H9 (cell line): Measurements from ENCODE around the gene ASPM. TPM values are rescaled to one million over a fixed set of nuclear protein-coding genes. Genes with fewer than 3 reads are reported as not detected.

ENCODE experiments used
- DNase-seq: peaks from one replicate; pipeline ENCODE4 v3.0.0-alpha.2; 2017
- H2AFZ ChIP-seq: one replicate; pipeline ENCODE4 v1.6.1; 2013; ENCODE audit warnings: mild to moderate bottlenecking, low read length, control low read depth, moderate library complexity
- H2AK5ac ChIP-seq: 2 replicates; pipeline ENCODE4 v1.6.1; 2013; ENCODE audit warnings: low read length, control low read depth, mixed read lengths; ENCODE audit not compliant: insufficient read length
- H2BK120ac ChIP-seq: one replicate; pipeline ENCODE4 v1.6.1; 2013; ENCODE audit warnings: low read depth, mild to moderate bottlenecking, low read length, control low read depth, inconsistent platforms; ENCODE audit not compliant: poor library complexity, severe bottlenecking
- H2BK12ac ChIP-seq: 2 replicates; pipeline ENCODE4 v1.6.1; 2013; ENCODE audit warnings: low read length, control low read depth, mixed read lengths, low read depth; ENCODE audit not compliant: insufficient read length
- H2BK15ac ChIP-seq: 2 replicates; pipeline ENCODE4 v1.6.1; 2013; ENCODE audit warnings: low read depth, low read length, control low read depth
- H2BK20ac ChIP-seq: one replicate; pipeline ENCODE4 v1.6.1; 2013; ENCODE audit warnings: low read depth, mild to moderate bottlenecking, low read length, control low read depth, inconsistent platforms; ENCODE audit not compliant: poor library complexity, severe bottlenecking
- H2BK5ac ChIP-seq: 2 replicates; pipeline ENCODE4 v1.6.1; 2013; ENCODE audit warnings: low read length, control low read depth, mixed read lengths; ENCODE audit not compliant: insufficient read length
- H3K14ac ChIP-seq: 2 replicates; pipeline ENCODE4 v1.6.1; 2013; ENCODE audit warnings: low read length, control low read depth; ENCODE audit not compliant: insufficient read depth
- H3K18ac ChIP-seq: 2 replicates; pipeline ENCODE4 v1.6.1; 2013; ENCODE audit warnings: low read depth, mild to moderate bottlenecking, mixed read lengths, low read length, control low read depth; ENCODE audit not compliant: insufficient read length
- H3K23ac ChIP-seq: 2 replicates; pipeline ENCODE4 v1.6.1; 2013; ENCODE audit warnings: low read length, control low read depth, mixed read lengths, low read depth; ENCODE audit not compliant: insufficient read length
- H3K23me2 ChIP-seq: 2 replicates; pipeline ENCODE4 v1.6.1; 2013; ENCODE audit warnings: low read depth, mild to moderate bottlenecking, mixed read lengths, low read length, control low read depth; ENCODE audit not compliant: insufficient read length, poor library complexity, severe bottlenecking
- H3K27ac ChIP-seq: 2 replicates; pipeline ENCODE4 v1.5.1; 2013; ENCODE audit warnings: low read length, control low read depth, mixed read lengths, low read depth; ENCODE audit not compliant: insufficient read length
- H3K27me3 ChIP-seq: 2 replicates; pipeline ENCODE4 v1.6.1; 2013; ENCODE audit warnings: low read length, control low read depth, inconsistent platforms; ENCODE audit not compliant: insufficient read depth
- H3K4ac ChIP-seq: 2 replicates; pipeline ENCODE4 v1.6.1; 2013; ENCODE audit warnings: low read depth, mild to moderate bottlenecking, control low read depth, inconsistent platforms, low read length, moderate library complexity
- H3K4me1 ChIP-seq: 2 replicates; pipeline ENCODE4 v1.6.1; 2013; ENCODE audit warnings: low read length, control low read depth, inconsistent platforms; ENCODE audit not compliant: insufficient read depth
- H3K4me2 ChIP-seq: 2 replicates; pipeline ENCODE4 v1.6.1; 2013; ENCODE audit warnings: low read length, control low read depth, mixed read lengths; ENCODE audit not compliant: insufficient read length, insufficient read depth
- H3K56ac ChIP-seq: 2 replicates; pipeline ENCODE4 v1.6.1; 2013; ENCODE audit warnings: low read depth, mild to moderate bottlenecking, mixed read lengths, low read length, control low read depth; ENCODE audit not compliant: insufficient read length
- H3K79me1 ChIP-seq: 2 replicates; pipeline ENCODE4 v1.6.1; 2013; ENCODE audit warnings: low read depth, mild to moderate bottlenecking, moderate library complexity, low read length, control low read depth, inconsistent platforms; ENCODE audit not compliant: insufficient read depth, poor library complexity, severe bottlenecking
- H3K79me2 ChIP-seq: 2 replicates; pipeline ENCODE4 v1.6.1; 2013; ENCODE audit warnings: low read length, control low read depth, inconsistent platforms; ENCODE audit not compliant: insufficient read depth
- H3K9ac ChIP-seq: 2 replicates; pipeline ENCODE4 v1.6.1; 2013; ENCODE audit warnings: low read length, control low read depth, mixed read lengths; ENCODE audit not compliant: insufficient read length; ENCODE audit errors: extremely low read depth
- H3K9me3 ChIP-seq: one replicate; pipeline ENCODE4 v1.6.1; 2013; ENCODE audit warnings: low read depth, low read length, inconsistent platforms; ENCODE audit not compliant: control insufficient read depth
- H3T11ph ChIP-seq: one replicate; pipeline ENCODE4 v1.6.1; 2013; ENCODE audit warnings: mild to moderate bottlenecking, low read length, control low read depth, inconsistent platforms
- H4K20me1 ChIP-seq: one replicate; pipeline ENCODE4 v1.6.1; 2013; ENCODE audit not compliant: control insufficient read depth, insufficient read length, insufficient read depth
- H4K5ac ChIP-seq: 2 replicates; pipeline ENCODE4 v1.6.1; 2013; ENCODE audit warnings: low read depth, mild to moderate bottlenecking, mixed read lengths, low read length, control low read depth; ENCODE audit not compliant: insufficient read length
- H4K8ac ChIP-seq: replicated peaks from 2 replicates; pipeline ENCODE4 v1.6.1; 2013; ENCODE audit warnings: low read length, control low read depth, mixed read lengths, low read depth; ENCODE audit not compliant: insufficient read length
- H4K91ac ChIP-seq: 2 replicates; pipeline ENCODE4 v1.6.1; 2013; ENCODE audit warnings: low read depth, mild to moderate bottlenecking, moderate library complexity, mixed read lengths, low read length, control low read depth; ENCODE audit not compliant: insufficient read length
- H3K27ac Mint-ChIP-seq, 3 experiments: 2 replicates in 2 of 3; 3 replicates in 1 of 3; pipeline ENCODE4 v1.8.0; 2020 to 2021; ENCODE audit warnings: mixed read lengths in 3 of 3, mild to moderate bottlenecking in 1 of 3, moderate library complexity in 1 of 3
- H3K27me3 Mint-ChIP-seq: 2 replicates; pipeline ENCODE4 v1.8.0; 2021; ENCODE audit warnings: low read depth, mild to moderate bottlenecking, moderate library complexity, mixed read lengths
- H3K36me3 Mint-ChIP-seq, 3 experiments: 2 replicates in 2 of 3; 3 replicates in 1 of 3; pipeline ENCODE4 v1.8.0; 2020 to 2021; ENCODE audit warnings: low read depth in 3 of 3, mixed read lengths in 3 of 3; ENCODE audit not compliant: insufficient read depth in 1 of 3
- H3K4me1 Mint-ChIP-seq, 2 experiments: 2 replicates each; pipeline ENCODE4 v1.8.0; 2020; ENCODE audit warnings: mixed read lengths in 2 of 2
- H3K4me3 Mint-ChIP-seq, 2 experiments: 2 replicates in 1 of 2; 3 replicates in 1 of 2; pipeline ENCODE4 v1.8.0; 2020 to 2021; ENCODE audit warnings: mild to moderate bottlenecking in 2 of 2, mixed read lengths in 2 of 2, moderate library complexity in 1 of 2
- H3K9me3 Mint-ChIP-seq, 2 experiments: 2 replicates in 1 of 2; 3 replicates in 1 of 2; pipeline ENCODE4 v1.8.0; 2020; ENCODE audit warnings: mild to moderate bottlenecking in 2 of 2, mixed read lengths in 2 of 2, moderate library complexity in 1 of 2
- CTCF ChIP-seq: fragments of 200-600 bp; sonication (generic); conservative IDR thresholded peaks from 3 replicates; pipeline ENCODE4 v1.8.0; 2021; ENCODE audit warnings: antibody characterized with exemption, mild to moderate bottlenecking
- WGBS: extraction: QIAGEN DNeasy Blood & Tissue Kit; methylation state at CpG from one replicate; pipeline ENCODE4 v1.1.7; 2013; ENCODE audit warnings: missing lambda C conversion rate, low lambda C conversion rate, mixed read lengths; ENCODE audit not compliant: insufficient read length; ENCODE audit errors: extremely low coverage; 5-methylcytosine and 5-hydroxymethylcytosine counted together
- total RNA-seq: library from RNA; stranded (reverse); gene quantifications from 2 replicates; pipeline ENCODE4 v1.2.1, GENCODE V29; 2021

Gene ASPM
- total RNA-seq, 1 experiment from 2014 or later: 34.9 TPM

GRCh38 chr1:197171531-197171930 is 25.1 kb upstream of the ASPM start:
- no peak overlapping the region for H3K27ac ChIP-seq
- H2BK20ac ChIP-seq: no peak overlapping the region
- no peak overlapping the region for H2BK15ac ChIP-seq
- no peak overlapping the region for H3T11ph ChIP-seq
- no peak overlapping the region for H3K23ac ChIP-seq
- H2AK5ac ChIP-seq: no peak overlapping the region
- no peaks in the 10 kb centered on the region for H3K4me1 Mint-ChIP-seq
- H3K4me1 ChIP-seq: no peaks in the 10 kb centered on the region
- H3K4me3 Mint-ChIP-seq: no peak overlapping the region
- H3K27me3 ChIP-seq: no peaks in the 10 kb centered on the region
- no peak overlapping the region for H3K4ac ChIP-seq
- H3K56ac ChIP-seq: no peak overlapping the region
- H3K79me1 ChIP-seq: no peaks in the 10 kb centered on the region
- WGBS: no CpG with 5 or more reads among the region's 2 CpGs
- no peak overlapping the region for H3K18ac ChIP-seq
- peaks cover 0 to 20% (median 13%) of the 10 kb centered on the region in 3 experiments; a peak in 4 of 7 replicates for H3K36me3 Mint-ChIP-seq
- no peaks in the 10 kb centered on the region for H3K23me2 ChIP-seq
- H4K20me1 ChIP-seq: no peaks in the 10 kb centered on the region
- TF ChIP-seq CTCF: no peak
- no peaks in the 10 kb centered on the region for H3K9me3 Mint-ChIP-seq
- no peak overlapping the region for H2BK120ac ChIP-seq
- no peak overlapping the region for H2BK12ac ChIP-seq
- no peak overlapping the region for H3K4me2 ChIP-seq
- H3K14ac ChIP-seq: no peak overlapping the region
- no peak overlapping the region for H2BK5ac ChIP-seq
- H3K27me3 Mint-ChIP-seq: no peaks in the 10 kb centered on the region
- no peak overlapping the region for H4K5ac ChIP-seq
- DNase-seq: no peak
- H3K9ac ChIP-seq: no peak overlapping the region
- no peaks in the 10 kb centered on the region for H3K9me3 ChIP-seq
- no peak overlapping the region for H2AFZ ChIP-seq
- no peak overlapping the region for H4K91ac ChIP-seq
- 0 out of 7 replicates have a peak overlapping the region, but pooled peaks of 1 of the 3 experiments have one; percentile 40 for H3K27ac Mint-ChIP-seq
- no peak overlapping the region for H4K8ac ChIP-seq
- H3K79me2 ChIP-seq: no peaks in the 10 kb centered on the region
